K562 (cell line): Measurements from ENCODE around the gene XBP1. TPM values are rescaled to one million over a fixed set of nuclear protein-coding genes. Genes with fewer than 3 reads are reported as not detected.

Experiments
- ATF1 ChIP-seq, 2 experiments: fragments of 450-650 bp in 1 of 2; IDR thresholded peaks; 2 replicates each; pipeline ENCODE4 v1.6.1; 2016; ENCODE audit warnings: missing compliant biosample characterization in 1 of 2, missing genetic modification characterization in 1 of 2
- CBX8 ChIP-seq: fragments of 200-600 bp; sonication (generic); IDR thresholded peaks from 2 replicates; pipeline ENCODE4 v1.6.1; 2012; ENCODE audit warnings: borderline replicate concordance, mixed run types, low read depth, mild to moderate bottlenecking, moderate library complexity, mixed read lengths, low read length, control low read depth, inconsistent platforms; ENCODE audit not compliant: poor library complexity, severe bottlenecking; ENCODE audit errors: extremely low read depth
- CGGBP1 ChIP-seq: fragments of 250-450 bp; sonication (Bioruptor Pico); IDR thresholded peaks from 2 replicates; pipeline ENCODE4 v1.9.0; 2021; ENCODE audit warnings: mild to moderate bottlenecking
- CHD1 ChIP-seq: fragments of 200-600 bp; sonication (generic); IDR thresholded peaks from one replicate; pipeline ENCODE4 v1.6.1; 2012; ENCODE audit warnings: mild to moderate bottlenecking, moderate library complexity, low read length, inconsistent platforms
- DMBX1 ChIP-seq: fragments of 250-450 bp; sonication (Bioruptor Pico); IDR thresholded peaks from 2 replicates; pipeline ENCODE4 v1.8.0; 2022; ENCODE audit warnings: inconsistent platforms, mild to moderate bottlenecking, moderate library complexity, borderline replicate concordance
- EZH2 ChIP-seq: IDR thresholded peaks from 2 replicates; pipeline ENCODE4 v1.6.1; 2012; ENCODE audit warnings: low read depth, mild to moderate bottlenecking, inconsistent platforms, low read length, borderline replicate concordance
- FOXO4 ChIP-seq: fragments of 450-650 bp; formaldehyde crosslinking; IDR thresholded peaks from 2 replicates; pipeline ENCODE4 v1.4.0; 2020; ENCODE audit warnings: mild to moderate bottlenecking, moderate library complexity
- GABPB2 ChIP-seq: fragments of 250-450 bp; sonication (Bioruptor Pico); conservative IDR thresholded peaks from 2 replicates; pipeline ENCODE4 v1.5.1; 2021; ENCODE audit warnings: mild to moderate bottlenecking
- GTF2A2 ChIP-seq: IDR thresholded peaks from 2 replicates; pipeline ENCODE4 v1.6.1; 2016; ENCODE audit warnings: mild to moderate bottlenecking, missing genetic modification characterization, missing compliant biosample characterization
- L3MBTL2 ChIP-seq: fragments of 450-650 bp; IDR thresholded peaks from 2 replicates; pipeline ENCODE4 v1.6.1; 2016; ENCODE audit warnings: mild to moderate bottlenecking, moderate library complexity
- PHTF2 ChIP-seq: fragments of 250-450 bp; sonication (Bioruptor Pico); IDR thresholded peaks from 2 replicates; pipeline ENCODE4 v1.5.0; 2021; ENCODE audit warnings: mild to moderate bottlenecking
- POLR2B ChIP-seq: fragments of 450-650 bp; IDR thresholded peaks from 2 replicates; pipeline ENCODE4 v1.6.1; 2018; ENCODE audit warnings: low read depth; ENCODE audit not compliant: partially characterized antibody
- PREB ChIP-seq: sonication (generic); formaldehyde crosslinking; IDR thresholded peaks from 2 replicates; pipeline ENCODE4 v1.8.1; 2023; ENCODE audit warnings: mild to moderate bottlenecking, missing genetic modification reagents
- RBBP5 ChIP-seq: fragments of 200-600 bp; sonication (generic); IDR thresholded peaks from 2 replicates; pipeline ENCODE4 v1.6.1; 2012; ENCODE audit warnings: borderline replicate concordance, mild to moderate bottlenecking, low read length, control low read depth, inconsistent platforms; ENCODE audit not compliant: insufficient read depth, poor library complexity, severe bottlenecking
- SMARCC2 ChIP-seq: fragments of 450-650 bp; IDR thresholded peaks from 2 replicates; pipeline ENCODE4 v1.6.1; 2017; ENCODE audit warnings: antibody characterized with exemption, moderate library complexity, mild to moderate bottlenecking, low read depth
- TFAM ChIP-seq: fragments of 250-450 bp; sonication (Bioruptor Pico); conservative IDR thresholded peaks from 2 replicates; pipeline ENCODE4 v1.5.0; 2021; ENCODE audit warnings: mild to moderate bottlenecking, moderate library complexity
- ZBTB49 ChIP-seq: sonication (generic); formaldehyde crosslinking; IDR thresholded peaks from 2 replicates; pipeline ENCODE4 v1.8.0; 2022; ENCODE audit warnings: missing genetic modification reagents, mild to moderate bottlenecking, borderline replicate concordance
- ZEB2 ChIP-seq: fragments of 450-650 bp; IDR thresholded peaks from 2 replicates; pipeline ENCODE4 v1.6.1; 2016
- ZNF175 ChIP-seq: fragments of 200-800 bp; sonication (Bioruptor generic); IDR thresholded peaks from 2 replicates; pipeline ENCODE4 v1.6.1; 2016; ENCODE audit warnings: low read depth, mild to moderate bottlenecking, missing genetic modification characterization, missing compliant biosample characterization
- ZNF239 ChIP-seq: fragments of 250-450 bp; sonication (Bioruptor Pico); IDR thresholded peaks from 2 replicates; pipeline ENCODE4 v1.4.0; 2020; ENCODE audit warnings: mild to moderate bottlenecking
- ZNF699 ChIP-seq: fragments of 250-450 bp; sonication (Bioruptor Pico); IDR thresholded peaks from 2 replicates; pipeline ENCODE4 v1.8.0; 2021; ENCODE audit warnings: mild to moderate bottlenecking, moderate library complexity; ENCODE audit not compliant: insufficient replicate concordance
- polyA plus RNA-seq, 8 experiments: library from polyadenylated mRNA; depleted of rRNA in 4 of 8; stranded (reverse) in 5 of 8; unstranded in 3 of 8; fragments of >200 nt; fragmentation: Nextera tagmentation in 2 of 8; fragmentation: Illumina TruSeq in 1 of 8; extraction: Ambion mirVana in 2 of 8; extraction: Trizol in 1 of 8; gene quantifications; 2 replicates each; pipeline versions ENCODE4 v1.2.1 to v1.2.3, GENCODE V29; 2011 to 2014; ENCODE audit warnings: inconsistent platforms in 1 of 8, missing spikeins in 1 of 8
- total RNA-seq, 7 experiments: library from RNA; depleted of rRNA in 6 of 7; stranded (reverse); fragments of >200 nt in 6 of 7; fragmentation: Illumina TruSeq in 2 of 7; extraction: Trizol in 2 of 7; gene quantifications; 2 replicates each; pipeline versions ENCODE4 v1.2.1 to v1.2.3, GENCODE V29; 2011 to 2021; ENCODE audit warnings: low replicate concordance in 1 of 7

The XBP1 gene
- total and polyA plus RNA-seq, 9 of the 15 experiments (the other 6 are each of a cell fraction or from before 2014, with no cell fraction given): 25.0 to 218 (median 94.6) TPM

GRCh38 chr22:28799606-28800307, 612 bp downstream of the XBP1 start (continued):
- TF ChIP-seq ZNF699 (CRISPR knock-in tag) (no peak), GTF2A2 (tag) (no peak), PHTF2 (CRISPR knock-in tag) (no peak), ZBTB49 (CRISPR knock-in tag) (no peak), RBBP5 (no peak), ZEB2 (no peak), SMARCC2 (no peak), ZNF175 (CRISPR knock-in tag) (peak; percentile 59; the same call in 1 of the 2 replicates), L3MBTL2 (no peak), EZH2 (no peak), DMBX1 (no peak), CBX8 (no peak), ATF1 (CRISPR knock-in tag; IDR thresholded peaks at IDR 0.05) (no peak), ATF1 (tag; IDR thresholded peaks at IDR 0.05) (peak; percentile 15), PREB (CRISPR knock-in tag) (no peak), TFAM (CRISPR knock-in tag) (no peak), GABPB2 (CRISPR knock-in tag) (no peak), CHD1 (peak; percentile 63), POLR2B (peak; percentile 14), CGGBP1 (CRISPR knock-in tag) (no peak), ZNF239 (CRISPR knock-in tag) (no peak), FOXO4 (CRISPR knock-in tag) (no peak)
